CD14-positive monocyte (primary cell): Measurements from ENCODE around the gene KRTAP1-3. TPM values are rescaled to one million over a fixed set of nuclear protein-coding genes. Genes with fewer than 3 reads are reported as not detected.
"Not testable (repeated sequence)": the region's sequence is repeated elsewhere in the genome, so short reads cannot be mapped to it uniquely, and the experiment has no call there.

Experiments used
- DNase-seq, 3 donors: peaks; one replicate each; pipeline ENCODE4 v3.0.0-alpha.2; 2011 to 2022
- H2AFZ ChIP-seq: 2 replicates; pipeline ENCODE4 v1.6.0; 2012; ENCODE audit warnings: mild to moderate bottlenecking, low read depth, low read length, inconsistent platforms; ENCODE audit not compliant: insufficient read depth, poor library complexity, severe bottlenecking
- H3K27ac ChIP-seq, 2 donors: 1 replicate in 1 of 2; 2 replicates in 1 of 2; pipeline ENCODE4 v1.5.1; 2012 to 2013; ENCODE audit warnings: low read length in 2 of 2, control low read depth in 1 of 2, inconsistent platforms in 1 of 2, low read depth in 1 of 2, mild to moderate bottlenecking in 1 of 2
- H3K27me3 ChIP-seq, 2 donors: one replicate each; pipeline versions ENCODE4 v1.6.0 to v1.6.1; 2011 to 2013; ENCODE audit warnings: low read length in 2 of 2; ENCODE audit not compliant: control insufficient read depth in 2 of 2, insufficient read depth in 2 of 2
- H3K36me3 ChIP-seq, 2 donors: replicated peaks in 1 of 2; 1 replicate in 1 of 2; 2 replicates in 1 of 2; pipeline versions ENCODE4 v1.5.1 to v1.6.1; 2012 to 2013; ENCODE audit warnings: low read length in 2 of 2, control low read depth in 1 of 2, inconsistent platforms in 1 of 2, mild to moderate bottlenecking in 1 of 2; ENCODE audit not compliant: insufficient read depth in 2 of 2, control insufficient read depth in 1 of 2
- H3K4me1 ChIP-seq, 2 donors: 1 replicate in 1 of 2; 2 replicates in 1 of 2; pipeline versions ENCODE4 v1.5.1 to v1.6.1; 2012 to 2013; ENCODE audit warnings: low read length in 2 of 2, control low read depth in 1 of 2, inconsistent platforms in 1 of 2, mild to moderate bottlenecking in 1 of 2, moderate library complexity in 1 of 2; ENCODE audit not compliant: insufficient read depth in 2 of 2, control insufficient read depth in 1 of 2
- H3K4me2 ChIP-seq: replicated peaks from 2 replicates; pipeline ENCODE3; 2012; ENCODE audit warnings: low read length, moderate library complexity, mild to moderate bottlenecking; ENCODE audit not compliant: poor library complexity, severe bottlenecking; ENCODE audit errors: extremely low read depth
- H3K4me3 ChIP-seq, 3 experiments: fragments of 200-600 bp in 1 of 3; sonication (generic) in 1 of 3; replicated peaks in 1 of 3; 1 replicate in 2 of 3; 2 replicates in 1 of 3; pipeline ENCODE4 v1.5.1; 2011 to 2013; ENCODE audit warnings: low read length in 3 of 3, mild to moderate bottlenecking in 3 of 3, control low read depth in 2 of 3, low read depth in 2 of 3, inconsistent platforms in 1 of 3, moderate library complexity in 1 of 3
- H3K79me2 ChIP-seq: 2 replicates; pipeline ENCODE4 v1.6.0; 2012; ENCODE audit warnings: mild to moderate bottlenecking, control low read depth, inconsistent platforms, low read length, moderate library complexity; ENCODE audit not compliant: insufficient read depth
- H3K9ac ChIP-seq: 2 replicates; pipeline ENCODE4 v1.6.0; 2017; ENCODE audit warnings: low read length, mild to moderate bottlenecking; ENCODE audit not compliant: insufficient read depth, poor library complexity, severe bottlenecking
- H3K9me3 ChIP-seq, 2 donors: replicated peaks in 1 of 2; 1 replicate in 1 of 2; 2 replicates in 1 of 2; pipeline versions ENCODE4 v1.5.1 to v1.6.1; 2012 to 2013; ENCODE audit warnings: low read length in 2 of 2, control low read depth in 1 of 2; ENCODE audit not compliant: control insufficient read depth in 1 of 2, insufficient read depth in 1 of 2
- H4K20me1 ChIP-seq: 2 replicates; pipeline ENCODE4 v1.6.0; 2012; ENCODE audit warnings: mild to moderate bottlenecking, low read length, control low read depth, moderate library complexity; ENCODE audit not compliant: insufficient read depth
- H3K27ac Mint-ChIP-seq, 7 donors: one replicate each; pipeline ENCODE4 v1.8.0; 2020; ENCODE audit warnings: mild to moderate bottlenecking in 7 of 7, mixed read lengths in 7 of 7, moderate library complexity in 6 of 7, inconsistent platforms in 2 of 7
- H3K27me3 Mint-ChIP-seq, 3 donors: one replicate each; pipeline ENCODE4 v1.8.0; 2021 to 2022; ENCODE audit warnings: low read depth in 3 of 3, mild to moderate bottlenecking in 3 of 3, mixed read lengths in 3 of 3, moderate library complexity in 3 of 3, inconsistent platforms in 1 of 3
- H3K36me3 Mint-ChIP-seq, 2 donors: one replicate each; pipeline ENCODE4 v1.8.0; 2020; ENCODE audit warnings: mixed read lengths in 2 of 2, inconsistent platforms in 1 of 2, mild to moderate bottlenecking in 1 of 2
- H3K4me1 Mint-ChIP-seq: one replicate; pipeline ENCODE4 v1.8.0; 2020; ENCODE audit warnings: mild to moderate bottlenecking, mixed read lengths
- H3K4me3 Mint-ChIP-seq, 2 donors: one replicate each; pipeline ENCODE4 v1.8.0; 2020; ENCODE audit warnings: mild to moderate bottlenecking in 2 of 2, mixed read lengths in 2 of 2, moderate library complexity in 1 of 2
- H3K9me3 Mint-ChIP-seq, 7 donors: one replicate each; pipeline ENCODE4 v1.8.0; 2020 to 2022; ENCODE audit warnings: mixed read lengths in 7 of 7, mild to moderate bottlenecking in 6 of 7, moderate library complexity in 6 of 7, inconsistent platforms in 2 of 7
- WGBS: methylation state at CpG from one replicate; pipeline ENCODE4 v1.1.5; 2013; ENCODE audit warnings: missing lambda C conversion rate; ENCODE audit not compliant: insufficient coverage; 5-methylcytosine and 5-hydroxymethylcytosine counted together
- intact Hi-C, 2 donors: fragments of 100-400 bp; cut with micrococcal nuclease; formaldehyde crosslinking; loops; one replicate each; pipeline versions ENCODE4 v1.15.0 to v1.15.1; 2023
- polyA plus RNA-seq, 3 donors: library from polyadenylated mRNA; depleted of rRNA in 1 of 3; unstranded in 2 of 3; stranded (reverse) in 1 of 3; fragments of 300-500 nt in 2 of 3; fragments of >200 nt in 1 of 3; fragmentation: Illumina TruSeq in 2 of 3; gene quantifications; 1 replicate in 2 of 3; 2 replicates in 1 of 3; pipeline ENCODE4 v1.2.3, GENCODE V29; 2012 to 2021
- TF ChIP-seq, protein P1 (sequence below): fragments of 200-600 bp; IDR thresholded peaks from one replicate; pipeline ENCODE4 v1.8.0; 2022; ENCODE audit warnings: antibody characterized with exemption, mild to moderate bottlenecking

The KRTAP1-3 gene
- polyA plus RNA-seq, 3 donors, result not detected

DNA sequence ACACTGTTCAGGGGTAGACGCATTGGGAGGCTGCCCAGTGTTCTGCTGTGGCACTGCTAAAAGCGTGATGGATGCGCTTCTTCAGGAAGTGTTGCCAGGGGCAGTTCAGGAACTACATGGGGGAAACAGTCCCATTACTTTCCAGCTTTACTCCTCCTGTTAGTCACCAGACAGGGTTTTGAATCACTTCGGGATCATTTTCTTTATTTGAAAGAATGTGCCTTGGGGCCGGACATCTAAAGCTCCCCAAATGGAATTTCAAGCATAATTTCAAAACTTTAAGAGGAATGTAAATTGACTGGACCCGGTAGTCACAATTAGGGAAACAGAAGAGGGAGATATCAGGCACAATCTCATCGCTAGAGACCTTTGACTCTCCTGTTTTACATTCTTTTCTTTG, 13.8 kb upstream of the KRTAP1-3 start:
- no peaks in the 10 kb centered on the region for H3K4me1 Mint-ChIP-seq
- TF ChIP-seq, protein P1, sequence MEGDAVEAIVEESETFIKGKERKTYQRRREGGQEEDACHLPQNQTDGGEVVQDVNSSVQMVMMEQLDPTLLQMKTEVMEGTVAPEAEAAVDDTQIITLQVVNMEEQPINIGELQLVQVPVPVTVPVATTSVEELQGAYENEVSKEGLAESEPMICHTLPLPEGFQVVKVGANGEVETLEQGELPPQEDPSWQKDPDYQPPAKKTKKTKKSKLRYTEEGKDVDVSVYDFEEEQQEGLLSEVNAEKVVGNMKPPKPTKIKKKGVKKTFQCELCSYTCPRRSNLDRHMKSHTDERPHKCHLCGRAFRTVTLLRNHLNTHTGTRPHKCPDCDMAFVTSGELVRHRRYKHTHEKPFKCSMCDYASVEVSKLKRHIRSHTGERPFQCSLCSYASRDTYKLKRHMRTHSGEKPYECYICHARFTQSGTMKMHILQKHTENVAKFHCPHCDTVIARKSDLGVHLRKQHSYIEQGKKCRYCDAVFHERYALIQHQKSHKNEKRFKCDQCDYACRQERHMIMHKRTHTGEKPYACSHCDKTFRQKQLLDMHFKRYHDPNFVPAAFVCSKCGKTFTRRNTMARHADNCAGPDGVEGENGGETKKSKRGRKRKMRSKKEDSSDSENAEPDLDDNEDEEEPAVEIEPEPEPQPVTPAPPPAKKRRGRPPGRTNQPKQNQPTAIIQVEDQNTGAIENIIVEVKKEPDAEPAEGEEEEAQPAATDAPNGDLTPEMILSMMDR, result no peak
- H3K36me3 ChIP-seq, result no peaks in the 10 kb centered on the region
- WGBS, result 80% methylated on average over 1 of the region's 7 CpGs
- H3K36me3 Mint-ChIP-seq, result no peaks in the 10 kb centered on the region
- H3K27ac ChIP-seq, result no peak overlapping the region
- no peaks in the 10 kb centered on the region for H3K79me2 ChIP-seq
- peaks cover 0 to 7% (median under 1%) of the 10 kb centered on the region in 7 donors for H3K9me3 Mint-ChIP-seq
- H3K4me3 Mint-ChIP-seq, result peak overlapping the region in 1 of 2 donors; percentile 7
- H3K4me3 ChIP-seq, result no peak overlapping the region
- intact Hi-C loops, result no loop called here
- no peaks in the 10 kb centered on the region for H3K4me1 ChIP-seq
- H3K27me3 Mint-ChIP-seq, result peaks cover 14 to 36% (median 22%) of the 10 kb centered on the region in 3 donors
- no peaks in the 10 kb centered on the region for H3K9me3 ChIP-seq
- DNase-seq, result no peak
- no peak overlapping the region for H3K4me2 ChIP-seq
- no peak overlapping the region for H3K27ac Mint-ChIP-seq
- H3K9ac ChIP-seq, result no peak overlapping the region
- H2AFZ ChIP-seq, result no peak overlapping the region
- H4K20me1 ChIP-seq, result no peaks in the 10 kb centered on the region
- peaks cover 6 to 10% of the 10 kb centered on the region in 2 donors for H3K27me3 ChIP-seq

DNA sequence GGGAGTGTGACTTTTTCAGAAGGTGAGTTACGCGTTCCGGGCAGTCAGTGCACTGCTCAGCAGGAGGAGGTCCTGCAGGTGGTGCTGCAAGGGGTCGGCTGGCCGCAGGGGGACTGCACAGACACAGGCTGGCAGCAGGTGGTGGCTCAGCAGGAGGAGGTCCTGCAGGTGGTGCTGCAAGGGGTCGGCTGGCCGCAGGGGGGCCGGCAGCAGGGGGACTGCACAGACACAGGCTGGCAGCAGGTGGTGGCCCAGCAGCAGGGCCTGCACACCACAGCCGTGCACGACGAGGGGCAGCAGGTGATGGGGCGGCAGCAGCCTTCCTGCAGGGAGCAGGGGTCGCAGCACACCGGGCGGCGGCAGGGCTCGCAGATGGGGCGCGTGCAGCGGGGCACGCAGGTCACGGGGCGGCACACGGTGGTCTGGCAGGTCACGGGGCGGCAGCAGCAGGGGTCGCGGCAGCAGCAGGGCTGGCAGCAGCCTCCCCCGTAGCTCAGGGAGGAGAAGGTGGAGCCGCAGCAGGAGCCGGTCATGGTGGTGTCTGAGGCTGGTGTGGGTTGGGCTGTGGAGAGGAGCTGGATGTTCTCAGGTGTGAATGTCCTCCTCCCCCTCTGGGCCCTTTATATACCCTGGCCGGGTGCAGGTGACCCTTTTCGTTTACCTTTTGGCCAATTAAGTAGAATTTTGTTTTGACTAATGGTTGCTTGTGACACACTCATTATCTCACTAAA, 12.2 kb upstream of the KRTAP1-3 start, which contains the start of gene KRTAP2-1:
Gene KRTAP2-1 (minus strand): TSS at position 582 of the 731 bp plus-strand sequence. CDS start 49 bp downstream, at position 533.
- H3K9me3 ChIP-seq, H3K4me1 Mint-ChIP-seq, H3K4me3 ChIP-seq, DNase-seq, H3K4me2 ChIP-seq, intact Hi-C loops, H2AFZ ChIP-seq, H3K79me2 ChIP-seq, H3K9me3 Mint-ChIP-seq, H3K4me1 ChIP-seq, H3K36me3 ChIP-seq, H3K36me3 Mint-ChIP-seq, H3K9ac ChIP-seq, H3K27ac ChIP-seq, H4K20me1 ChIP-seq: not testable (repeated sequence)
- H3K27me3 Mint-ChIP-seq, result peaks cover 14 to 36% (median 22%) of the 10 kb centered on the region in 3 donors
- peak within 1 kb of the TSS in 1 of 7 donors; percentile 60 for H3K27ac Mint-ChIP-seq
- H3K27me3 ChIP-seq, result peaks cover 6 to 10% of the 10 kb centered on the region in 2 donors
- WGBS, result 76% methylated on average over 5 of the region's 33 CpGs
- H3K4me3 Mint-ChIP-seq, result peak within 1 kb of the TSS in 1 of 2 donors; percentile 26
